GM21390 (cell line): ENCODE results near the gene RAPSN.

Source experiments
- ATAC-seq: cut with Tn5 transposase; IDR thresholded peaks from one replicate; pipeline ENCODE4 v1.9.1; 2021; ENCODE audit not compliant: unreplicated experiment

Gene RAPSN

DNA sequence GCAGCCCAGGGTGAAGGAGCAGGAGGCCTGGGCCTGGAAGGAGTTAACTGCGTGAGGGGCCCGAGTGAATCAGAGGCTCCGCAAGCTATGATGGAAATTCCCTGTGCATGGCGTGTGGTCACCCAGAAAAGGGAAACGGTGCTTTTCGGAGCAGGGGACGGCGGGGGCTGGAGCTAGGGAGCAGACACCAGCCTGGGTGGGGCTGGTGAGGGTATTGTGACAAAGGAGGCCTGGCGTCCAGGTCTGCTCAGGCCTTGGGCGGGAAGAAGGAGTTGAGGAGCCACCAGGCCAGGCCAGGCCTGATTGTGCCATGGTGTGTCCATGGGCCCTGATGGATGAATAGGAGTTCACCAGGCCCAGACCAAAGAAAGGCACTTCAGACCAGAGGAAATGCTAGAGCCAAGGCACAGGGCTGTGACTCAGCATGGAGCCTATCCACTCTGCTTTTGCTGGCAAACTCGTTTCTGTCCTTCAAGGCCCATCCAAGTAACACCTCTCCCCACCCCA lies 57.8 kb downstream of the RAPSN start:
- ATAC-seq: no peak

DNA sequence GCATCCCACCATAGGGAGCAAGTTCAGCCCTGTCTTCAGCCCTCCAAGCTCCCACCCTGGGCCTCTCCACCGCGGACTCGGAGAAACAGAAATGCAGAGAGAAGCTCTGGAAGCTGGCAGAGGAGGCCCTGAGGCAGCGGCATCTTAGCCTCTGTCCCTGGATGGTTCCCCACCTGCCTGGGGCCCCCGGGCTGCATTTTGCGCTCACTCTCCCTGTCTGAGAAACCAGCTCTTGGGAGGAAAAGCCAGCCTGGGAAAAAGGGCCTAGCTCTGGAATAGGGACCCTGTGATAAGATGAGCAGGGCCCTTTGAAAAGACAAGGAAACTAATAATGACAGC lies 58.5 kb downstream of the RAPSN start:
- ATAC-seq: no peak

DNA sequence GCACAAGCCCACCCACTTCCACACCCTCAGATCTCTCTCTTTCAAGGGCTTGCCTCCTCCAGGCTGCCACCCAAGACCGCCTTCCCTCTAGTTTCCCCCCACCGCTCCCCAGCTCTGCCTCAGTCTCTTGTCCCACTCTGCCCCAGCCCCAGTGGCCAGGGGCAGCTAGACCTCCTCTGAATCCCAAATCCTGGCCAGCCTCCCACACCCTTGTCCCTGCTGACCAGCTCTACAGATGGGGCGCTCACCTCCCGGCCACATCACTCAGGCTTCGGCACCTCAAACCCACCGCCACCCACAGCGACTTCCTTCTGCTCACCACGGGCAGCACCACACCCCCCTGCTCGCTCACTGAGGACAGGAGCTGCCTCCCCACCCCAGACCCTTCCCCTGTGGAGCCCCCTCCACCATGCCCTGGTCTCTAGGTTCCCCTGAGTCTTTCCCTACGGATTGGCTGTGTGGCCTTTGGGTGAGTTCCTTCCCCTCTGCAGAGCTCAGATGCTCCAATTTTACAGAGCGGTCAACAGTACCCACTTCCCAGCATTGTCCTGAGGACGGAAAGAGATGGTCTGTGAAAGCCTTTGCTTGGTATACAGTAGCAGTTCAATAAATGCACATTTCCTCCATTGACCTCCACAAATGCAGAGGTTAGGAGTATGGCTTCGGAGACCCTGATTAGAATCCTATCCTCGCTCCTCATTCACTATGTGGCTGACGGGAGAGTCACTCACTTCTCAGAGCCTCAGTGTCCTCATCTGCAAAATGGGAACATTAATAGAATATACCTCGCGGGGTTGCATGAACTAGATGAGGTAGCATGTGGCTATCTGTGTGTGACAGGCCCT lies 59.1 kb downstream of the RAPSN start:
- no peak for ATAC-seq

DNA sequence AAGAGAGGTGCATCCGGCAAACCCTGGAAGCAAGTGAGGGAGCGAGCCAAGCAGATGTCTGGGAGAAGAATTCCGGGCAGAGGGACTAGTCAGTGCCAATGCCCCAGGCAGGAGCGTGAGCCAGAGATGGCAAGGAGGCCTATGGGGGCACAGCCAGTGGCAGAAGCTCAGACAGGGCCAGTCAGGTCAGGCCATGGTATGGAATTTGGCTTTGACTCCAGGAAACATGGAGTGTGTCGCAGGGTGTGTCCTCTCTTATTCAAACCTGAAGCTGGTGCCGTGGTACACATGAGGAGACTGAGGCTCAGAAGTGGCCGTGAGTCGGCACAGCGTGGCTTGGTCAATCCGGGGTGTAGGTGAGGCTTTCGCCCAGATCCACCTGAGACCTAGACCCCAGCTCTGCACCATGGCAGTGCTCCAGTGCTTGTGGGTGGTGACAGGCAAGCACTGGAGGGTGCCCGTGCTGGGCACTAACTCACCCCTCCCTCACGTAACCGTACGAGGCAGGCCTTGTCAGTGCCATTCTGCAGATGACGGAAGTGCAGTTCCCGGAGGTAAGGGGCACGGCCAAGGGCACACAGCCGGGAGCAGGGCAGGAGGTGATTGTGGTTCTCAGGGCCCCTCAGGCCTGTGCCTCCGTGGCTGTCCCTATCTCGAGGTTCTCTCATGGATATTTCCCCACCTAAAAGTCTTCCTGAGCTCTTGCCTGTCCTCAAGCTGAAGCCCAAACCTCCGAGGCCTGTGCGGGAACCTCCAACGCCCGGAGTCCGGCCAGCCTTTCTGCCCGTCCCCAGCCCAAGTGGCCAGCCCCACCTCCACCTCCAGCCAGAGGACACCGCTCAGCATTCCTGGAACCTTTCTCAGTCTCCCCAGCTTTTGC lies 60.0 kb downstream of the RAPSN start:
- no peak for ATAC-seq

DNA sequence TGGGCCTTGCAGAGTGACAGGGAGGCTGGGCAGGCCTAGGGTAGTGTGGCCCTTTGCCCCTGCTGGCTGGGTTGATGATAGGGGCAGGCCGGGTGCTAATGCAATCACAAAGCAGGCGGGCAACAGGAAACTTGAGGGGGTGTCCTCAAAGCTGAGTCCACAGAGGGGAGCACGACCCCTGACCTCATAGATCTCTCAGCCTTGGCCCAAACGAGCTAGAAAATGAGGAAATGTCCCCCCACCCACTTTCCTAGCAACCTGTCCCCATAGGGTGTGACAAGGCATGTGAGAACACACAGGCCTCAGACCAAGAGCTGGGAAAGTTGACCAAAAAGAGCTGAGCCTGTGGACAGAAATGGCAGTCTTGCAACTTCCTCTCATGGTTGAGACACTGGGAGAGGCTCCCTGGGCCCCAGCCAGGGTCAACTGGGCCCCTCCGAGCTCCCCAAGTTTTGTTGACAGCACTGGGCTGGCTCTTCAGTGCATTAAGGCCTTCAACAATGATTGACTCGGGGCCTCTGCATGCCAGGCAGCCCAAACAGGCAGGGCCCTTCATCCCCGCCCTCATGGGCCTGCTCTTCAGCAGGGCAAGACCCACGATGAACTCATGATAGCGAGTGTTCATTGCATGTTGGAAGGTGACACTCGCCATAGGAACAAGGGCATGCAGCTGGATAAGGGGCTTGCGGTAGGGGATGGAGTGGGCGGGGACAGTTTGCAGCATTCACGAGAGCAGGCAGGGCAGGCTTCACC lies 60.8 kb downstream of the RAPSN start:
- no peak for ATAC-seq
